GM19238 (cell line): ENCODE measurements around the gene TTI1.

Experiments used
- DNase-seq: peaks from one replicate; pipeline ENCODE4 v3.0.0; 2011; ENCODE audit warnings: low spot score; ENCODE audit not compliant: insufficient read length

The TTI1 gene

GRCh38 chr20:38055294-38055693 is 22.0 kb upstream of the TTI1 start:
- DNase-seq: no peak

GRCh38 chr20:38054647-38055046 is 21.4 kb upstream of the TTI1 start:
- DNase-seq: no peak

GRCh38 chr20:38052870-38053269 is 19.6 kb upstream of the TTI1 start:
- DNase-seq: no peak

- no peak for DNase-seq
Observed at GRCh38 chr20:38050686-38051085, 17.4 kb upstream of the TTI1 start.

- DNase-seq: no peak
Observed at GRCh38 chr20:38049800-38050199, 16.5 kb upstream of the TTI1 start.

- no peak for DNase-seq
Observed at GRCh38 chr20:38046572-38046971, 13.3 kb upstream of the TTI1 start.

GRCh38 chr20:38044685-38045084 is 11.4 kb upstream of the TTI1 start:
- no peak for DNase-seq

GRCh38 chr20:38043512-38044300 is 10.4 kb upstream of the TTI1 start:
- DNase-seq: no peak

GRCh38 chr20:38040276-38040675 is 7.0 kb upstream of the TTI1 start:
- no peak for DNase-seq

GRCh38 chr20:38036366-38036765 is 3.1 kb upstream of the TTI1 start:
- DNase-seq: no peak

GRCh38 chr20:38034961-38035360 is 1.7 kb upstream of the TTI1 start:
- no peak for DNase-seq

GRCh38 chr20:38034108-38034649 is 923 bp upstream of the TTI1 start:
- DNase-seq: no peak

GRCh38 chr20:38032585-38033329 is 499 bp downstream of the TTI1 start:
- no peak for DNase-seq

- no peak for DNase-seq
Observed at GRCh38 chr20:38031957-38032356, 1.3 kb downstream of the TTI1 start.

- no peak for DNase-seq
Observed at GRCh38 chr20:38029453-38029852, 3.8 kb downstream of the TTI1 start.

- no peak for DNase-seq
Observed at GRCh38 chr20:38024496-38024895, 8.8 kb downstream of the TTI1 start.

GRCh38 chr20:38023181-38024001 is 9.9 kb downstream of the TTI1 start:
- DNase-seq: no peak

- DNase-seq: no peak
Observed at GRCh38 chr20:38021087-38021772, 12.0 kb downstream of the TTI1 start.

GRCh38 chr20:38018385-38018784 is 14.9 kb downstream of the TTI1 start:
- DNase-seq: no peak

- DNase-seq: no peak
Observed at GRCh38 chr20:38017959-38018358, 15.3 kb downstream of the TTI1 start.

- no peak for DNase-seq
Observed at GRCh38 chr20:38013887-38014286, 19.4 kb downstream of the TTI1 start.
